ENCODE data around the gene ZNF740.
"Not testable (repeated sequence)": the region's sequence is repeated elsewhere in the genome, so short reads cannot be mapped to it uniquely, and the experiment has no call there.

The ZNF740 gene

GRCh38 chr12:53194973-53195372 lies 14.5 kb downstream of the ZNF740 start:
- DNase-seq (ENCODE audit: low read depth), result no peak

GRCh38 chr12:53195516-53196420 lies 15.2 kb downstream of the ZNF740 start:
- DNase-seq (ENCODE audit: low read depth), result no peak

GRCh38 chr12:53196486-53196885 lies 16.0 kb downstream of the ZNF740 start:
- DNase-seq (ENCODE audit: low read depth), result no peak

GRCh38 chr12:53197011-53197640 lies 16.6 kb downstream of the ZNF740 start:
- DNase-seq (ENCODE audit: low read depth), result no peak

GRCh38 chr12:53198486-53199110 lies 18.1 kb downstream of the ZNF740 start:
- no peak for DNase-seq (ENCODE audit: low read depth)

- no peak for DNase-seq (ENCODE audit: low read depth)
These were observed 19.2 kb downstream of the ZNF740 start for GRCh38 chr12:53199700-53200099.

GRCh38 chr12:53200107-53200457 lies 19.6 kb downstream of the ZNF740 start:
- no peak for DNase-seq (ENCODE audit: low read depth)

GRCh38 chr12:53200458-53201176 lies 20.1 kb downstream of the ZNF740 start:
- no peak for DNase-seq (ENCODE audit: low read depth)

- DNase-seq (ENCODE audit: low read depth), result no peak
These were observed 20.6 kb downstream of the ZNF740 start for GRCh38 chr12:53201177-53201541.

- no peak for DNase-seq (ENCODE audit: low read depth)
These were observed 21.1 kb downstream of the ZNF740 start for GRCh38 chr12:53201639-53202038.

- DNase-seq (ENCODE audit: low read depth), result not testable (repeated sequence)
These were observed 21.8 kb downstream of the ZNF740 start for GRCh38 chr12:53202316-53202715.

- DNase-seq (ENCODE audit: low read depth), result no peak
These were observed 23.8 kb downstream of the ZNF740 start for GRCh38 chr12:53204351-53204750.

GRCh38 chr12:53205747-53206419 lies 25.4 kb downstream of the ZNF740 start:
- no peak for DNase-seq (ENCODE audit: low read depth)

- no peak for DNase-seq (ENCODE audit: low read depth)
These were observed 26.5 kb downstream of the ZNF740 start, which contains the start of gene ITGB7 for GRCh38 chr12:53207042-53207441. TSS of gene ITGB7 (minus strand) at chr12:53207251. CDS start at chr12:53200443, 6,808 bp downstream.

GRCh38 chr12:53208435-53208834 lies 27.9 kb downstream of the ZNF740 start:
- DNase-seq (ENCODE audit: low read depth), result no peak

- DNase-seq (ENCODE audit: low read depth), result no peak
These were observed 28.4 kb downstream of the ZNF740 start for GRCh38 chr12:53208877-53209463.

GRCh38 chr12:53210843-53211242 lies 30.3 kb downstream of the ZNF740 start:
- DNase-seq (ENCODE audit: low read depth), result no peak

GRCh38 chr12:53211476-53212381 lies 31.2 kb downstream of the ZNF740 start:
- DNase-seq (ENCODE audit: low read depth), result no peak

GRCh38 chr12:53212931-53213330 lies 32.4 kb downstream of the ZNF740 start:
- DNase-seq (ENCODE audit: low read depth), result no peak

- peak; percentile 67 for DNase-seq (ENCODE audit: low read depth)
These were observed 32.8 kb downstream of the ZNF740 start for GRCh38 chr12:53213348-53213747.
